H9 (cell line): Measurements from ENCODE around the gene HOXB8. TPM values are rescaled to one million over a fixed set of nuclear protein-coding genes. Genes with fewer than 3 reads are reported as not detected.

Source experiments
- DNase-seq: peaks from one replicate; pipeline ENCODE4 v3.0.0-alpha.2; 2017
- H2AFZ ChIP-seq: one replicate; pipeline ENCODE4 v1.6.1; 2013; ENCODE audit warnings: mild to moderate bottlenecking, low read length, control low read depth, moderate library complexity
- H2AK5ac ChIP-seq: 2 replicates; pipeline ENCODE4 v1.6.1; 2013; ENCODE audit warnings: low read length, control low read depth, mixed read lengths; ENCODE audit not compliant: insufficient read length
- H2BK120ac ChIP-seq: one replicate; pipeline ENCODE4 v1.6.1; 2013; ENCODE audit warnings: low read depth, mild to moderate bottlenecking, low read length, control low read depth, inconsistent platforms; ENCODE audit not compliant: poor library complexity, severe bottlenecking
- H2BK12ac ChIP-seq: 2 replicates; pipeline ENCODE4 v1.6.1; 2013; ENCODE audit warnings: low read length, control low read depth, mixed read lengths, low read depth; ENCODE audit not compliant: insufficient read length
- H2BK15ac ChIP-seq: 2 replicates; pipeline ENCODE4 v1.6.1; 2013; ENCODE audit warnings: low read depth, low read length, control low read depth
- H2BK20ac ChIP-seq: one replicate; pipeline ENCODE4 v1.6.1; 2013; ENCODE audit warnings: low read depth, mild to moderate bottlenecking, low read length, control low read depth, inconsistent platforms; ENCODE audit not compliant: poor library complexity, severe bottlenecking
- H2BK5ac ChIP-seq: 2 replicates; pipeline ENCODE4 v1.6.1; 2013; ENCODE audit warnings: low read length, control low read depth, mixed read lengths; ENCODE audit not compliant: insufficient read length
- H3K14ac ChIP-seq: 2 replicates; pipeline ENCODE4 v1.6.1; 2013; ENCODE audit warnings: low read length, control low read depth; ENCODE audit not compliant: insufficient read depth
- H3K18ac ChIP-seq: 2 replicates; pipeline ENCODE4 v1.6.1; 2013; ENCODE audit warnings: low read depth, mild to moderate bottlenecking, mixed read lengths, low read length, control low read depth; ENCODE audit not compliant: insufficient read length
- H3K23ac ChIP-seq: 2 replicates; pipeline ENCODE4 v1.6.1; 2013; ENCODE audit warnings: low read length, control low read depth, mixed read lengths, low read depth; ENCODE audit not compliant: insufficient read length
- H3K23me2 ChIP-seq: 2 replicates; pipeline ENCODE4 v1.6.1; 2013; ENCODE audit warnings: low read depth, mild to moderate bottlenecking, mixed read lengths, low read length, control low read depth; ENCODE audit not compliant: insufficient read length, poor library complexity, severe bottlenecking
- H3K27ac ChIP-seq: 2 replicates; pipeline ENCODE4 v1.5.1; 2013; ENCODE audit warnings: low read length, control low read depth, mixed read lengths, low read depth; ENCODE audit not compliant: insufficient read length
- H3K27me3 ChIP-seq: 2 replicates; pipeline ENCODE4 v1.6.1; 2013; ENCODE audit warnings: low read length, control low read depth, inconsistent platforms; ENCODE audit not compliant: insufficient read depth
- H3K4ac ChIP-seq: 2 replicates; pipeline ENCODE4 v1.6.1; 2013; ENCODE audit warnings: low read depth, mild to moderate bottlenecking, control low read depth, inconsistent platforms, low read length, moderate library complexity
- H3K4me1 ChIP-seq: 2 replicates; pipeline ENCODE4 v1.6.1; 2013; ENCODE audit warnings: low read length, control low read depth, inconsistent platforms; ENCODE audit not compliant: insufficient read depth
- H3K4me2 ChIP-seq: 2 replicates; pipeline ENCODE4 v1.6.1; 2013; ENCODE audit warnings: low read length, control low read depth, mixed read lengths; ENCODE audit not compliant: insufficient read length, insufficient read depth
- H3K56ac ChIP-seq: 2 replicates; pipeline ENCODE4 v1.6.1; 2013; ENCODE audit warnings: low read depth, mild to moderate bottlenecking, mixed read lengths, low read length, control low read depth; ENCODE audit not compliant: insufficient read length
- H3K79me1 ChIP-seq: 2 replicates; pipeline ENCODE4 v1.6.1; 2013; ENCODE audit warnings: low read depth, mild to moderate bottlenecking, moderate library complexity, low read length, control low read depth, inconsistent platforms; ENCODE audit not compliant: insufficient read depth, poor library complexity, severe bottlenecking
- H3K79me2 ChIP-seq: 2 replicates; pipeline ENCODE4 v1.6.1; 2013; ENCODE audit warnings: low read length, control low read depth, inconsistent platforms; ENCODE audit not compliant: insufficient read depth
- H3K9ac ChIP-seq: 2 replicates; pipeline ENCODE4 v1.6.1; 2013; ENCODE audit warnings: low read length, control low read depth, mixed read lengths; ENCODE audit not compliant: insufficient read length; ENCODE audit errors: extremely low read depth
- H3K9me3 ChIP-seq: one replicate; pipeline ENCODE4 v1.6.1; 2013; ENCODE audit warnings: low read depth, low read length, inconsistent platforms; ENCODE audit not compliant: control insufficient read depth
- H3T11ph ChIP-seq: one replicate; pipeline ENCODE4 v1.6.1; 2013; ENCODE audit warnings: mild to moderate bottlenecking, low read length, control low read depth, inconsistent platforms
- H4K20me1 ChIP-seq: one replicate; pipeline ENCODE4 v1.6.1; 2013; ENCODE audit not compliant: control insufficient read depth, insufficient read length, insufficient read depth
- H4K5ac ChIP-seq: 2 replicates; pipeline ENCODE4 v1.6.1; 2013; ENCODE audit warnings: low read depth, mild to moderate bottlenecking, mixed read lengths, low read length, control low read depth; ENCODE audit not compliant: insufficient read length
- H4K8ac ChIP-seq: replicated peaks from 2 replicates; pipeline ENCODE4 v1.6.1; 2013; ENCODE audit warnings: low read length, control low read depth, mixed read lengths, low read depth; ENCODE audit not compliant: insufficient read length
- H4K91ac ChIP-seq: 2 replicates; pipeline ENCODE4 v1.6.1; 2013; ENCODE audit warnings: low read depth, mild to moderate bottlenecking, moderate library complexity, mixed read lengths, low read length, control low read depth; ENCODE audit not compliant: insufficient read length
- H3K27ac Mint-ChIP-seq, 3 experiments: 2 replicates in 2 of 3; 3 replicates in 1 of 3; pipeline ENCODE4 v1.8.0; 2020 to 2021; ENCODE audit warnings: mixed read lengths in 3 of 3, mild to moderate bottlenecking in 1 of 3, moderate library complexity in 1 of 3
- H3K27me3 Mint-ChIP-seq: 2 replicates; pipeline ENCODE4 v1.8.0; 2021; ENCODE audit warnings: low read depth, mild to moderate bottlenecking, moderate library complexity, mixed read lengths
- H3K36me3 Mint-ChIP-seq, 3 experiments: 2 replicates in 2 of 3; 3 replicates in 1 of 3; pipeline ENCODE4 v1.8.0; 2020 to 2021; ENCODE audit warnings: low read depth in 3 of 3, mixed read lengths in 3 of 3; ENCODE audit not compliant: insufficient read depth in 1 of 3
- H3K4me1 Mint-ChIP-seq, 2 experiments: 2 replicates each; pipeline ENCODE4 v1.8.0; 2020; ENCODE audit warnings: mixed read lengths in 2 of 2
- H3K4me3 Mint-ChIP-seq, 2 experiments: 2 replicates in 1 of 2; 3 replicates in 1 of 2; pipeline ENCODE4 v1.8.0; 2020 to 2021; ENCODE audit warnings: mild to moderate bottlenecking in 2 of 2, mixed read lengths in 2 of 2, moderate library complexity in 1 of 2
- H3K9me3 Mint-ChIP-seq, 2 experiments: 2 replicates in 1 of 2; 3 replicates in 1 of 2; pipeline ENCODE4 v1.8.0; 2020; ENCODE audit warnings: mild to moderate bottlenecking in 2 of 2, mixed read lengths in 2 of 2, moderate library complexity in 1 of 2
- CTCF ChIP-seq: fragments of 200-600 bp; sonication (generic); conservative IDR thresholded peaks from 3 replicates; pipeline ENCODE4 v1.8.0; 2021; ENCODE audit warnings: antibody characterized with exemption, mild to moderate bottlenecking
- WGBS: extraction: QIAGEN DNeasy Blood & Tissue Kit; methylation state at CpG from one replicate; pipeline ENCODE4 v1.1.7; 2013; ENCODE audit warnings: missing lambda C conversion rate, low lambda C conversion rate, mixed read lengths; ENCODE audit not compliant: insufficient read length; ENCODE audit errors: extremely low coverage; 5-methylcytosine and 5-hydroxymethylcytosine counted together
- total RNA-seq: library from RNA; stranded (reverse); gene quantifications from 2 replicates; pipeline ENCODE4 v1.2.1, GENCODE V29; 2021

HOXB8 gene
- total RNA-seq, 1 experiment from 2014 or later = not detected

GRCh38 chr17:48610282-48611211 is 4.5 kb downstream of the HOXB8 start, which contains the start of gene HOXB7:
Gene HOXB7, minus strand, starts transcription at chr17:48611017. Its CDS starts 99 bp downstream, at chr17:48610918.
- Mint-ChIP-seq H3K9me3 (peaks cover 9 to 23% of the 10 kb centered on the region in 2 experiments), H3K4me3 (peak within 1 kb of the TSS; percentile 25 to 69), H3K36me3 (no peaks in the 10 kb centered on the region; a peak in 1 of 7 replicates), H3K27ac (no peak within 1 kb of the TSS; a peak in 1 of 7 replicates), H3K4me1 (peaks cover 12 to 25% of the 10 kb centered on the region in 2 experiments), H3K27me3 (peaks cover 100% of the 10 kb centered on the region)
- Histone ChIP-seq H3K56ac (no peak within 1 kb of the TSS), H3T11ph (no peak within 1 kb of the TSS), H3K27me3 (peaks cover 95% of the 10 kb centered on the region), H2BK15ac (no peak within 1 kb of the TSS), H3K79me1 (no peaks in the 10 kb centered on the region), H3K27ac (no peak within 1 kb of the TSS), H3K23ac (no peak within 1 kb of the TSS), H3K9me3 (no peaks in the 10 kb centered on the region), H3K14ac (no peak within 1 kb of the TSS), H2BK12ac (no peak within 1 kb of the TSS), H3K79me2 (no peaks in the 10 kb centered on the region), H2AFZ (no peak within 1 kb of the TSS), H2BK20ac (no peak within 1 kb of the TSS), H3K23me2 (peaks cover 5% of the 10 kb centered on the region), H4K20me1 (no peaks in the 10 kb centered on the region), H2BK5ac (no peak within 1 kb of the TSS), H3K4ac (no peak within 1 kb of the TSS), H3K18ac (no peak within 1 kb of the TSS), H2BK120ac (no peak within 1 kb of the TSS), H2AK5ac (no peak within 1 kb of the TSS), H4K5ac (no peak within 1 kb of the TSS), H4K8ac (no peak within 1 kb of the TSS), H3K4me1 (no peaks in the 10 kb centered on the region), H3K4me2 (peak within 1 kb of the TSS; percentile 45), H3K9ac (no peak within 1 kb of the TSS), H4K91ac (no peak within 1 kb of the TSS)
- TF ChIP-seq CTCF = no peak
- no CpG with 5 or more reads among the region's 79 CpGs for WGBS
- peak; percentile 70 for DNase-seq
